Neural cell (in vitro differentiated cells): ENCODE results near the gene PRR36.

ENCODE experiments used
- EP300 ChIP-seq: fragments of 450-650 bp; conservative IDR thresholded peaks from 2 replicates; pipeline ENCODE4 v1.6.1; 2014; ENCODE audit warnings: antibody characterized with exemption, mild to moderate bottlenecking, moderate library complexity; ENCODE audit not compliant: poor library complexity, severe bottlenecking
- EZH2 ChIP-seq: fragments of 200-600, 300-800 bp; shearing (Covaris generic), sonication (generic); IDR thresholded peaks from 2 replicates; pipeline ENCODE4 v1.6.1; 2014; ENCODE audit warnings: antibody characterized with exemption, low read length, borderline replicate concordance, mild to moderate bottlenecking; ENCODE audit not compliant: insufficient read depth, poor library complexity, severe bottlenecking
- POLR2AphosphoS5 ChIP-seq: IDR thresholded peaks from 2 replicates; pipeline ENCODE4 v1.6.1; 2012
- SMC3 ChIP-seq: fragments of 450-650 bp; conservative IDR thresholded peaks from 2 replicates; pipeline ENCODE4 v1.6.1; 2014; ENCODE audit warnings: antibody characterized with exemption, mild to moderate bottlenecking, moderate library complexity; ENCODE audit not compliant: poor library complexity
- TAF1 ChIP-seq: IDR thresholded peaks from 2 replicates; pipeline ENCODE4 v1.6.1; 2012; ENCODE audit warnings: low read depth
- TF ChIP-seq, protein P1 (sequence below): fragments of 450-650 bp; IDR thresholded peaks from 2 replicates; pipeline ENCODE4 v1.5.1; 2014; ENCODE audit warnings: antibody characterized with exemption, mild to moderate bottlenecking, moderate library complexity; ENCODE audit not compliant: poor library complexity, severe bottlenecking

- TF ChIP-seq, protein P1, sequence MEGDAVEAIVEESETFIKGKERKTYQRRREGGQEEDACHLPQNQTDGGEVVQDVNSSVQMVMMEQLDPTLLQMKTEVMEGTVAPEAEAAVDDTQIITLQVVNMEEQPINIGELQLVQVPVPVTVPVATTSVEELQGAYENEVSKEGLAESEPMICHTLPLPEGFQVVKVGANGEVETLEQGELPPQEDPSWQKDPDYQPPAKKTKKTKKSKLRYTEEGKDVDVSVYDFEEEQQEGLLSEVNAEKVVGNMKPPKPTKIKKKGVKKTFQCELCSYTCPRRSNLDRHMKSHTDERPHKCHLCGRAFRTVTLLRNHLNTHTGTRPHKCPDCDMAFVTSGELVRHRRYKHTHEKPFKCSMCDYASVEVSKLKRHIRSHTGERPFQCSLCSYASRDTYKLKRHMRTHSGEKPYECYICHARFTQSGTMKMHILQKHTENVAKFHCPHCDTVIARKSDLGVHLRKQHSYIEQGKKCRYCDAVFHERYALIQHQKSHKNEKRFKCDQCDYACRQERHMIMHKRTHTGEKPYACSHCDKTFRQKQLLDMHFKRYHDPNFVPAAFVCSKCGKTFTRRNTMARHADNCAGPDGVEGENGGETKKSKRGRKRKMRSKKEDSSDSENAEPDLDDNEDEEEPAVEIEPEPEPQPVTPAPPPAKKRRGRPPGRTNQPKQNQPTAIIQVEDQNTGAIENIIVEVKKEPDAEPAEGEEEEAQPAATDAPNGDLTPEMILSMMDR = no peak
- TF ChIP-seq POLR2AphosphoS5 (no peak), EP300 (no peak), TAF1 (no peak), EZH2 (no peak), SMC3 (no peak)
Observed at GRCh38 chr19:7918615-7919421, 44.6 kb upstream of the PRR36 start.
